Measurements from ENCODE around the gene ETV6. TPM values are rescaled to one million over a fixed set of nuclear protein-coding genes. Genes with fewer than 3 reads are reported as not detected.

Gene ETV6
- total RNA-seq, 6 experiments from 2014 or later: 7.2 to 28.3 (median 11.0) TPM

DNA sequence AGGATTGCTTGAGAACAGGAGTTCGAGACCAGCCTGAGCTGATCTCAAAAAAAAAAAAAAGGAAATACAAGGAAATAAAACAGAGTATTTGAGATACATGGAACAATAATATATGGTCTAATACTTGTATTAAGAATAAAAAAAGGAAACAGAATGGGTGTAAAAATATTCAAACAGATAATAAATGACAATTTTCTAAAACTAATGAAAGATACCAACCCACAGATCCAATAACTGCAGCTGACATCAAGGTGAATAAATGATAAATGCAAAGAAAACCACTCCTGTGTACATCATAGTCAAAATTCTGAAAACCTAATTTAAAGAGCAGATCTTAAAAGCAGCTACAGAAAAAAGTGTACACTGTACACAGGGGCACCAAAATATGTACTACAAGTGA, 4.1 kb upstream of the ETV6 start:
- WGBS (ENCODE audit: insufficient coverage, low coverage, low lambda C conversion rate, missing lambda C conversion rate): 89% methylated on average over 1 of the region's 1 CpG
- no peaks in the 10 kb centered on the region for H3K27me3 ChIP-seq
- H3K27ac ChIP-seq: no peak overlapping the region
- TF ChIP-seq, protein P1, sequence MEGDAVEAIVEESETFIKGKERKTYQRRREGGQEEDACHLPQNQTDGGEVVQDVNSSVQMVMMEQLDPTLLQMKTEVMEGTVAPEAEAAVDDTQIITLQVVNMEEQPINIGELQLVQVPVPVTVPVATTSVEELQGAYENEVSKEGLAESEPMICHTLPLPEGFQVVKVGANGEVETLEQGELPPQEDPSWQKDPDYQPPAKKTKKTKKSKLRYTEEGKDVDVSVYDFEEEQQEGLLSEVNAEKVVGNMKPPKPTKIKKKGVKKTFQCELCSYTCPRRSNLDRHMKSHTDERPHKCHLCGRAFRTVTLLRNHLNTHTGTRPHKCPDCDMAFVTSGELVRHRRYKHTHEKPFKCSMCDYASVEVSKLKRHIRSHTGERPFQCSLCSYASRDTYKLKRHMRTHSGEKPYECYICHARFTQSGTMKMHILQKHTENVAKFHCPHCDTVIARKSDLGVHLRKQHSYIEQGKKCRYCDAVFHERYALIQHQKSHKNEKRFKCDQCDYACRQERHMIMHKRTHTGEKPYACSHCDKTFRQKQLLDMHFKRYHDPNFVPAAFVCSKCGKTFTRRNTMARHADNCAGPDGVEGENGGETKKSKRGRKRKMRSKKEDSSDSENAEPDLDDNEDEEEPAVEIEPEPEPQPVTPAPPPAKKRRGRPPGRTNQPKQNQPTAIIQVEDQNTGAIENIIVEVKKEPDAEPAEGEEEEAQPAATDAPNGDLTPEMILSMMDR (IDR thresholded peaks at IDR 0.05): no peak
- TF ChIP-seq POLR2A (IDR thresholded peaks at IDR 0.05): no peak
- DNase-seq (no peak), ATAC-seq (no peak)
- intact Hi-C loops (cut with DNase I): no loop called here
- H3K4me3 ChIP-seq: no peak overlapping the region
- H3K36me3 ChIP-seq: no peaks in the 10 kb centered on the region
- no peaks in the 10 kb centered on the region for H3K9me3 ChIP-seq
- peaks cover 0 to 5% (median 0%) of the 10 kb centered on the region in 4 donors for H3K4me1 ChIP-seq

DNA sequence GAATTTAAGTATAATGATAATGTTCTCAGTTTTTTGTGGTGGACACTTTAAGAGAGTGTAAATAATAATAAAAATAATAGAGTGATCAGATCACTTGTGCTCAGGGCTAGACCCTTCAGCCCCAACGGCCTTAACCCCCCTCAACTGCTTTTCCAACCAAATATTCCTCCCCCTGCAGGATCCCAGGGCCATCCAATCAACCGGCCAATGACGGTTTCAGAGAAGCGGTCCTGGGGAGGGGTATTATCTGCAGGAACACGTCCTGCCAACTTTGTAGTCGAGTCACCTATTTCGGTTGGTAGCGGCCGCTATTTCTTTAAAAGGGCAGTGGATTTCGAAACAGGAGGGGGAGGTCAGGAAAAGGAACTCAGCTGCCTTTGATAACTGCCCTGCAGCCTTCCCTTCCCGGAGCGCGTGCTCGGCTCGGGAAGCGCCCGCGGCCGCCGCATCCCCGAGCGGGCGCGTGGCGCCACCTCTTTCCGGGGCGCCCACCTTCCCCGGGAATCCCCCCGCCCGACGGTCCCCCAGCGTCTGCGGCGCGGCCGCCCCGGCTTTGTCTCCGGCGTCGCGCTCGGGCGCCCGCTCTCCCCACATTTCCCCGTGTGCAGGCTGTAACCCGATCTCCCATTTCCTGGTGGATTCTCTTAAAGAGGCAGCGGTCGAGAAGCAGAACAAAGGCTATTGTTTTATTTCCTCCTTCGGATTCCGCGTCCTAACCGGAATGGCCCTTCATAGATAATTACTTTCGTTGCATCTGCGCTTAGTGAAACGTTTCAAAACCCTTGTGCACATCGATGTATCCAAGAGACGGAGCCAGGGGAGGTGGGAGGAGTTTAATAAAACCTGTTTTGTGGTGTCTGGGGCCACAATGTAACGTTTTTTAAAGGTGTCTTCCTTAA, 711 bp upstream of the ETV6 start:
- peak; percentile 56 to 73 (median 68) for ATAC-seq
- Histone ChIP-seq H3K9me3 (no peaks in the 10 kb centered on the region), H3K27ac (peak overlapping the region; percentile 91 to 98 (median 95)), H3K4me3 (peak overlapping the region; percentile 73 to 83 (median 82)), H3K36me3 (no peaks in the 10 kb centered on the region), H3K27me3 (no peaks in the 10 kb centered on the region), H3K4me1 (peaks cover 0 to 20% (median 0%) of the 10 kb centered on the region in 4 donors)
- intact Hi-C loops (cut with DNase I): no loop called here
- TF ChIP-seq, protein P1 (IDR thresholded peaks at IDR 0.05): no peak
- TF ChIP-seq POLR2A (IDR thresholded peaks at IDR 0.05): peak; percentile 59
- DNase-seq: peak; percentile 70 to 82 (median 78)
- WGBS (ENCODE audit: insufficient coverage, low coverage, low lambda C conversion rate, missing lambda C conversion rate): 0% methylated on average over 24 of the region's 58 CpGs

DNA sequence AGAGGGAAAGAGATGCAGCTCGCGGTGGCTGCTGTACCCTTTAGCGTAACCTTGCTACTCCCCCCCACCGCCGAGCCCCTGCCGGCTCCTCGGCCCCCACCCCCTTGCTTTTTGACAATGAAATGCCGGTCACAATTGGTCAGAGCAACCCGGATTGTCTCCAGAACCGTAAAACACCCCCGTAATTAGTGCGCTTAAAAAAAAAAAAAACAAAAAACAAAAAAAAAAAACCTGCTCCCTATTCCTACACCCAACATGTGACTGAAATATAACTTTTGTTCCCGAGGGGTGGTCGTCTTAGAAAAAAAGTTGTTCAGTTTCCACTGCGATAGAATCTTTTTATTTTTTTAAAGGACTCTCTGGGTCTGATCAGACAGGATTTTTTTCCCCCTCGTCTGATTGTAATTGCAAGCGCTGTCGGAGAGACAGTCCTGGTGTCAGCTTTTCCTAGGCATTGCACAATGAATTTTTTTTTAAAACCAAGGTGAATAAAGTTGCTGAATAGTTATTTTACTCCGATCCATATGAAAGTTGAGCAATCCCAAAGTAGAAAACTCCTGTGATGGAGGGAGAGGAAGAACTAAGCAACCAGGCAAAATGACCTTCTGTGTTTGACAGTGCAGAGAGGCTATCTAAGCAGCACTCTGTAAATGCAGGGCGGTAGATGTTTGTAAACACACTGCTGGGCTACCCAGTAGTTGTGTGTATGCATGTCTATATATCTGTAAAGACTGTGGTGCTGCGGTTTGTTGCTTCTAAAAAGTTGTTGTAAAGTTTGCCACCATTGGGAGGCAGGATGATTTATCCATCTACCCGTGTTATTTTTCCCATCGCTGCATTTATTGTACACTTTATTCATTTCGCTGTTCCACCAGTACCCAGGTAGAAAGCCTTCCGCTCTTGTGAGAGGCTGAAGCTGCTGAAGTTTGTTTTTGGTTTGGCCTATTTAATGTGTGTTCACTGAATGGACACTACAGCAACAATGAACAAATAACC, 1.1 kb downstream of the ETV6 start:
- peak in 2 of 3 donors; percentile 51 to 58 for DNase-seq
- intact Hi-C loops (cut with DNase I): no loop called here
- TF ChIP-seq POLR2A (IDR thresholded peaks at IDR 0.05): no peak
- TF ChIP-seq, protein P1 (IDR thresholded peaks at IDR 0.05): peak in 1 of 4 donors; percentile 7
- WGBS (ENCODE audit: insufficient coverage, low coverage, low lambda C conversion rate, missing lambda C conversion rate): under 1% methylated on average over 25 of the region's 25 CpGs
- Histone ChIP-seq H3K9me3 (no peaks in the 10 kb centered on the region), H3K36me3 (no peaks in the 10 kb centered on the region), H3K27me3 (no peaks in the 10 kb centered on the region), H3K4me1 (peaks cover 0 to 29% (median 0%) of the 10 kb centered on the region in 4 donors), H3K27ac (peak overlapping the region; percentile 91 to 98 (median 95)), H3K4me3 (peak overlapping the region; percentile 73 to 83 (median 82))
- ATAC-seq: peak; percentile 47 to 64 (median 56)

DNA sequence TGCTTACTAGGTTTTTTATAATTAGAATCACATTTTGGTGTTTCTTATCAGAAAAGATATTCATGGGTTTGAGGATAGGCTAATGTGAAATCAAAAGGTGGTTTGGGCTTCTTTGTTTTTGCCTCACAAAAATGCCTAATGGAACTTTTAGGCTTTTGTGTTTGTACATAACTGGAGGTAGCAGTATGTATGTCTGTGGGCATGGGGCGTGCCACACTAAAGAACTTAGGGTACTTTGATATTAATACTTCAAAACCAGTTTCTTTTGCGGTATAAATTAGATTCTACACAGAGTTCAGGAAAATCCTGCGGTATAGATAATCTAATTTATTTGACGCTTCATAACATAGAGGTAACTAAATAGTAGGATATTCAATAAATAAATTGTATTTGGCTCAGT, 1.9 kb downstream of the ETV6 start:
- no peaks in the 10 kb centered on the region for H3K36me3 ChIP-seq
- intact Hi-C loops (cut with DNase I): no loop called here
- peak overlapping the region; percentile 73 to 83 (median 82) for H3K4me3 ChIP-seq
- TF ChIP-seq POLR2A (IDR thresholded peaks at IDR 0.05): no peak
- TF ChIP-seq, protein P1 (IDR thresholded peaks at IDR 0.05): no peak
- DNase-seq (no peak), ATAC-seq (no peak)
- 49% methylated on average over 4 of the region's 4 CpGs for WGBS (ENCODE audit: insufficient coverage, low coverage, low lambda C conversion rate, missing lambda C conversion rate)
- H3K9me3 ChIP-seq: no peaks in the 10 kb centered on the region
- peaks cover 0 to 30% (median 0%) of the 10 kb centered on the region in 4 donors for H3K4me1 ChIP-seq
- peak overlapping the region; percentile 91 to 98 (median 95) for H3K27ac ChIP-seq
- no peaks in the 10 kb centered on the region for H3K27me3 ChIP-seq

Measured in right lobe of liver (tissue), 6 donors.